Thyroid gland (tissue), 4 donors: ENCODE data around the gene C20orf202. TPM values are rescaled to one million over a fixed set of nuclear protein-coding genes. Genes with fewer than 3 reads are reported as not detected.

Experiments used
- DNase-seq, 2 donors: peaks; one replicate each; pipeline ENCODE4 v3.0.0-alpha.2; 2019
- H3K27ac ChIP-seq, 3 donors: fragments of 200-600 bp; sonication (generic); 1 replicate in 2 of 3; 2 replicates in 1 of 3; pipeline ENCODE4 v1.5.1; 2016 to 2019; ENCODE audit warnings: mild to moderate bottlenecking in 1 of 3, moderate library complexity in 1 of 3
- H3K27me3 ChIP-seq: fragments of 200-600 bp; sonication (generic); one replicate; pipeline ENCODE4 v1.5.1; 2019
- H3K36me3 ChIP-seq, 2 donors: fragments of 200-600 bp; sonication (generic); one replicate each; pipeline ENCODE4 v1.5.1; 2016 to 2019
- H3K4me1 ChIP-seq, 2 donors: fragments of 200-600 bp; sonication (generic); one replicate each; pipeline ENCODE4 v1.5.1; 2017 to 2019
- H3K4me3 ChIP-seq, 3 donors: fragments of 200-600 bp; sonication (generic); replicated peaks in 1 of 3; 1 replicate in 2 of 3; 2 replicates in 1 of 3; pipeline ENCODE4 v1.5.1; 2016; ENCODE audit warnings: mild to moderate bottlenecking in 1 of 3
- H3K9me3 ChIP-seq: fragments of 200-600 bp; sonication (generic); one replicate; pipeline ENCODE4 v1.5.1; 2017
- CTCF ChIP-seq, 6 experiments: fragments of 200-600 bp in 3 of 6; fragments of 450-650 bp in 3 of 6; sonication (generic) in 3 of 6; IDR thresholded peaks; one replicate each; pipeline ENCODE4 v1.5.1; 2016 to 2019; ENCODE audit warnings: antibody characterized with exemption in 6 of 6, mild to moderate bottlenecking in 2 of 6, inconsistent platforms in 1 of 6, moderate library complexity in 1 of 6
- POLR2A ChIP-seq, 2 donors: fragments of 450-650 bp; IDR thresholded peaks; one replicate each; pipeline ENCODE4 v1.6.1; 2017; ENCODE audit warnings: antibody characterized with exemption in 2 of 2, mild to moderate bottlenecking in 2 of 2, moderate library complexity in 1 of 2
- WGBS, 2 donors: methylation state at CpG; one replicate each; pipeline ENCODE4 v1.1.5; 2017; 5-methylcytosine and 5-hydroxymethylcytosine counted together
- intact Hi-C: fragments of 100-400 bp; cut with DNase I; formaldehyde crosslinking; loops from one replicate; pipeline ENCODE4 v1.15.1; 2023
- total RNA-seq, 4 donors: library from RNA; depleted of rRNA; stranded (reverse); fragments of >200 nt; gene quantifications; one replicate each; pipeline ENCODE4 v1.2.3, GENCODE V29; 2016

C20orf202 gene
- total RNA-seq: under 1 TPM in 1 of 4 donors, not detected in 3; 0.27 TPM

GRCh38 chr20:1202762-1203504 lies at the start of gene C20orf202:
Gene C20orf202, plus strand, starts transcription at chr20:1203454. Its CDS starts 132 bp downstream, at chr20:1203586.
- Histone ChIP-seq H3K4me3 (no peak within 1 kb of the TSS), H3K9me3 (no peaks in the 10 kb centered on the region), H3K27me3 (no peaks in the 10 kb centered on the region), H3K4me1 (no peaks in the 10 kb centered on the region), H3K27ac (no peak within 1 kb of the TSS), H3K36me3 (no peaks in the 10 kb centered on the region)
- intact Hi-C loops: no loop called here
- TF ChIP-seq POLR2A (IDR thresholded peaks at IDR 0.05): no peak
- no peak for TF ChIP-seq CTCF (IDR thresholded peaks at IDR 0.05)
- WGBS, 2 donors: 71% methylated on average over 5 of the region's 5 CpGs
- DNase-seq: no peak

GRCh38 chr20:1154226-1154625 lies 49.0 kb upstream of the C20orf202 start:
- no peaks in the 10 kb centered on the region for H3K36me3 ChIP-seq
- no peak overlapping the region for H3K27ac ChIP-seq
- H3K27me3 ChIP-seq: no peaks in the 10 kb centered on the region
- H3K9me3 ChIP-seq: no peaks in the 10 kb centered on the region
- intact Hi-C loops: no loop called here
- H3K4me1 ChIP-seq: no peaks in the 10 kb centered on the region
- TF ChIP-seq CTCF (IDR thresholded peaks at IDR 0.05) (no peak), POLR2A (IDR thresholded peaks at IDR 0.05) (no peak)
- H3K4me3 ChIP-seq: no peak overlapping the region
- DNase-seq: no peak

GRCh38 chr20:1154691-1155090 lies 48.6 kb upstream of the C20orf202 start:
- Histone ChIP-seq H3K27me3 (no peaks in the 10 kb centered on the region), H3K27ac (no peak overlapping the region), H3K9me3 (no peaks in the 10 kb centered on the region), H3K36me3 (no peaks in the 10 kb centered on the region), H3K4me1 (no peaks in the 10 kb centered on the region), H3K4me3 (no peak overlapping the region)
- 75% methylated on average over 1 of the region's 1 CpG; no CpG with 5 or more reads in 1 of the 2 donors for WGBS, 2 donors
- no peak for DNase-seq
- intact Hi-C loops: no loop called here
- TF ChIP-seq POLR2A (IDR thresholded peaks at IDR 0.05) (no peak), CTCF (IDR thresholded peaks at IDR 0.05) (no peak)

- no peaks in the 10 kb centered on the region for H3K27me3 ChIP-seq
- WGBS, 2 donors: 93 to 100% methylated on average over 3 of the region's 3 CpGs
- TF ChIP-seq POLR2A (IDR thresholded peaks at IDR 0.05) (no peak), CTCF (IDR thresholded peaks at IDR 0.05) (no peak)
- no peak overlapping the region for H3K4me3 ChIP-seq
- intact Hi-C loops: no loop called here
- H3K9me3 ChIP-seq: no peaks in the 10 kb centered on the region
- H3K27ac ChIP-seq: no peak overlapping the region
- DNase-seq: no peak
- H3K4me1 ChIP-seq: no peaks in the 10 kb centered on the region
- peaks cover 0 to 4% of the 10 kb centered on the region in 2 donors for H3K36me3 ChIP-seq
Observed at GRCh38 chr20:1155342-1155741, 47.9 kb upstream of the C20orf202 start.

- DNase-seq: no peak
- Histone ChIP-seq H3K36me3 (peaks cover 31 to 39% of the 10 kb centered on the region in 2 donors), H3K27me3 (no peaks in the 10 kb centered on the region), H3K9me3 (no peaks in the 10 kb centered on the region), H3K27ac (no peak overlapping the region), H3K4me3 (no peak overlapping the region), H3K4me1 (no peaks in the 10 kb centered on the region)
- intact Hi-C loops: no loop called here
- 95% methylated on average over 7 to 10 of the region's 10 CpGs for WGBS, 2 donors
- TF ChIP-seq CTCF (IDR thresholded peaks at IDR 0.05) (no peak), POLR2A (IDR thresholded peaks at IDR 0.05) (no peak)
Observed at GRCh38 chr20:1160496-1160895, 42.8 kb upstream of the C20orf202 start.
